ENCODE data around the gene PRR36. TPM values are rescaled to one million over a fixed set of nuclear protein-coding genes. Genes with fewer than 3 reads are reported as not detected.

Gene PRR36
- total RNA-seq, 3 donors from 2014 or later, result 0.59 to 2.0 TPM; not detected in 1

- no peak for TF ChIP-seq CTCF (IDR thresholded peaks at IDR 0.05)
- TF ChIP-seq POLR2A (IDR thresholded peaks at IDR 0.05), result no peak
- no peak for TF ChIP-seq POLR2AphosphoS5 (IDR thresholded peaks at IDR 0.05)
- DNase-seq (ENCODE audit: low spot score in 2 of 2), result peak; percentile 71 to 80
- no peaks in the 10 kb centered on the region for H3K9me3 ChIP-seq
- H3K36me3 ChIP-seq, result no peaks in the 10 kb centered on the region
- intact Hi-C loops (cut with DNase I; ENCODE audit: low total_unique reads), result no loop called here
- peaks cover 5 to 20% of the 10 kb centered on the region in 2 donors for H3K27me3 ChIP-seq
- H3K4me3 ChIP-seq, result peak overlapping the region; percentile 21 to 75 (median 62)
- peaks cover 0 to 8% of the 10 kb centered on the region in 2 donors for H3K4me1 ChIP-seq
- H3K27ac ChIP-seq, result peak overlapping the region; percentile 78 to 83
These were observed 4.7 kb downstream of the PRR36 start for GRCh38 chr19:7869453-7869909.

GRCh38 chr19:7868671-7869452 is 5.3 kb downstream of the PRR36 start:
- intact Hi-C loops (cut with DNase I; ENCODE audit: low total_unique reads), result no loop called here
- peak; percentile 68 to 79 for DNase-seq (ENCODE audit: low spot score in 2 of 2)
- no peaks in the 10 kb centered on the region for H3K36me3 ChIP-seq
- peaks cover 0 to 4% of the 10 kb centered on the region in 2 donors for H3K4me1 ChIP-seq
- no peaks in the 10 kb centered on the region for H3K9me3 ChIP-seq
- H3K27ac ChIP-seq, result peak overlapping the region; percentile 78 to 83
- peaks cover 3 to 18% of the 10 kb centered on the region in 2 donors for H3K27me3 ChIP-seq
- peak overlapping the region; percentile 21 to 75 (median 62) for H3K4me3 ChIP-seq
- TF ChIP-seq POLR2A (IDR thresholded peaks at IDR 0.05) (no peak), CTCF (IDR thresholded peaks at IDR 0.05) (peak in 2 of 3 donors; percentile 21 to 79)

GRCh38 chr19:7868326-7868670 is 5.9 kb downstream of the PRR36 start:
- peaks cover 0 to 13% of the 10 kb centered on the region in 2 donors for H3K27me3 ChIP-seq
- DNase-seq (ENCODE audit: low spot score in 2 of 2), result no peak
- no peak overlapping the region for H3K27ac ChIP-seq
- H3K4me3 ChIP-seq, result peak overlapping the region in 2 of 3 donors; percentile 62 to 75
- no peaks in the 10 kb centered on the region for H3K4me1 ChIP-seq
- no peaks in the 10 kb centered on the region for H3K9me3 ChIP-seq
- intact Hi-C loops (cut with DNase I; ENCODE audit: low total_unique reads), result no loop called here
- H3K36me3 ChIP-seq, result no peaks in the 10 kb centered on the region
- TF ChIP-seq POLR2A (IDR thresholded peaks at IDR 0.05) (no peak), POLR2AphosphoS5 (IDR thresholded peaks at IDR 0.05) (no peak), CTCF (IDR thresholded peaks at IDR 0.05) (no peak)

GRCh38 chr19:7867092-7867844 is 6.9 kb downstream of the PRR36 start:
- H3K4me1 ChIP-seq, result peaks cover 0 to 2% of the 10 kb centered on the region in 2 donors
- H3K27me3 ChIP-seq, result peaks cover 0 to 2% of the 10 kb centered on the region in 2 donors
- no peaks in the 10 kb centered on the region for H3K9me3 ChIP-seq
- no peak for DNase-seq (ENCODE audit: low spot score in 2 of 2)
- no peaks in the 10 kb centered on the region for H3K36me3 ChIP-seq
- TF ChIP-seq POLR2A (IDR thresholded peaks at IDR 0.05) (no peak), CTCF (IDR thresholded peaks at IDR 0.05) (no peak), POLR2AphosphoS5 (IDR thresholded peaks at IDR 0.05) (no peak)
- H3K4me3 ChIP-seq, result no peak overlapping the region
- H3K27ac ChIP-seq, result no peak overlapping the region
- intact Hi-C loops (cut with DNase I; ENCODE audit: low total_unique reads), result loop anchor here (1.0 kb wide), 1 partner anchor 36 kb away; the partner anchor contains the start of gene MAP2K7
